B cell (primary cell): ENCODE data around the gene SEMA3B. TPM values are rescaled to one million over a fixed set of nuclear protein-coding genes. Genes with fewer than 3 reads are reported as not detected.

Experiments used
- ATAC-seq: fragments of 200-7000 bp; cut with Tn5 transposase; one replicate; pipeline ENCODE4 v1.10.0; 2021; ENCODE audit warnings: low read depth, mild to moderate bottlenecking, moderate number of reproducible peaks, moderate library complexity
- CTCF ChIA-PET: fragments of 350-600 bp; sonication (Branson Sonifier 250); formaldehyde crosslinking; loops from one replicate; lab custom pipeline; 2021; ENCODE audit warnings: antibody characterized with exemption, inconsistent platforms; lab: Charles Lee
- POLR2A ChIA-PET: fragments of 350-600 bp; sonication (Branson Sonifier 250); formaldehyde crosslinking; loops from one replicate; lab custom pipeline; 2021; ENCODE audit warnings: antibody characterized with exemption; lab: Charles Lee
- DNase-seq: peaks from one replicate; pipeline ENCODE4 v3.0.0; 2013
- H2AFZ ChIP-seq: 2 replicates; pipeline ENCODE4 v1.6.1; 2012; ENCODE audit warnings: mild to moderate bottlenecking, low read depth, low read length; ENCODE audit not compliant: insufficient read depth, poor library complexity, severe bottlenecking
- H3K27ac ChIP-seq, 2 donors: 1 replicate in 1 of 2; 2 replicates in 1 of 2; pipeline ENCODE4 v1.5.1; 2012 to 2013; ENCODE audit warnings: low read length in 2 of 2, mild to moderate bottlenecking in 2 of 2, moderate library complexity in 1 of 2
- H3K27me3 ChIP-seq, 4 experiments: fragments of 200-600 bp in 1 of 4; sonication (generic) in 1 of 4; replicated peaks in 1 of 4; 1 replicate in 2 of 4; 2 replicates in 2 of 4; pipeline versions ENCODE4 v1.6.1 to v1.7.0; 2013 to 2016; ENCODE audit warnings: low read length in 3 of 4, mild to moderate bottlenecking in 2 of 4, mixed read lengths in 1 of 4, moderate library complexity in 1 of 4; ENCODE audit not compliant: insufficient read depth in 4 of 4, control insufficient read depth in 3 of 4; ENCODE audit errors: control extremely low read depth in 1 of 4
- H3K36me3 ChIP-seq, 2 experiments: replicated peaks in 1 of 2; 1 replicate in 1 of 2; 2 replicates in 1 of 2; pipeline versions ENCODE4 v1.6.1 to v1.7.1; 2013; ENCODE audit warnings: low read length in 1 of 2; ENCODE audit not compliant: insufficient read depth in 2 of 2, control insufficient read depth in 1 of 2; ENCODE audit errors: control extremely low read depth in 1 of 2, extremely low read depth in 1 of 2
- H3K4me1 ChIP-seq, 2 donors: fragments of 200-600 bp in 1 of 2; sonication (generic) in 1 of 2; 1 replicate in 1 of 2; 2 replicates in 1 of 2; pipeline versions ENCODE4 v1.5.1 to v1.6.1; 2013 to 2017; ENCODE audit warnings: low read length in 2 of 2; ENCODE audit not compliant: control insufficient read depth in 2 of 2, insufficient read depth in 2 of 2
- H3K4me2 ChIP-seq: replicated peaks from 2 replicates; pipeline ENCODE3; 2012; ENCODE audit warnings: mild to moderate bottlenecking, low read depth, low read length; ENCODE audit not compliant: poor library complexity, severe bottlenecking
- H3K4me3 ChIP-seq, 5 experiments: fragments of 200-600 bp in 1 of 5; sonication (generic) in 1 of 5; 1 replicate in 3 of 5; 2 replicates in 2 of 5; pipeline versions ENCODE4 v1.5.1 to v1.7.0; 2011 to 2016; ENCODE audit warnings: low read length in 4 of 5, mild to moderate bottlenecking in 4 of 5, low read depth in 2 of 5, control low read depth in 1 of 5, moderate library complexity in 1 of 5; ENCODE audit not compliant: insufficient read depth in 1 of 5; ENCODE audit errors: control extremely low read depth in 1 of 5, extremely low read depth in 1 of 5
- H3K79me2 ChIP-seq: fragments of 200-600 bp; sonication (generic); one replicate; pipeline ENCODE4 v1.6.0; 2016; ENCODE audit warnings: low read length; ENCODE audit not compliant: control insufficient read depth, insufficient read depth
- H3K9ac ChIP-seq: fragments of 200-600 bp; sonication (generic); 2 replicates; pipeline ENCODE4 v1.6.1; 2017; ENCODE audit warnings: mild to moderate bottlenecking, low read length, moderate library complexity
- H3K9me3 ChIP-seq, 3 donors: one replicate each; pipeline versions ENCODE4 v1.6.1 to v1.7.1; 2013; ENCODE audit warnings: low read length in 2 of 3; ENCODE audit not compliant: control insufficient read depth in 2 of 3, insufficient read depth in 1 of 3; ENCODE audit errors: control extremely low read depth in 1 of 3
- H4K20me1 ChIP-seq: 2 replicates; pipeline ENCODE4 v1.6.0; 2012; ENCODE audit warnings: mild to moderate bottlenecking, low read length; ENCODE audit not compliant: insufficient read depth, control insufficient read depth, poor library complexity, severe bottlenecking
- H3K27ac Mint-ChIP-seq: one replicate; pipeline ENCODE4 v1.8.0; 2021; ENCODE audit warnings: mixed read lengths
- H3K27me3 Mint-ChIP-seq: one replicate; pipeline ENCODE4 v1.8.0; 2021; ENCODE audit warnings: mixed read lengths
- H3K4me1 Mint-ChIP-seq: one replicate; pipeline ENCODE4 v1.8.0; 2021; ENCODE audit warnings: mixed read lengths
- H3K4me3 Mint-ChIP-seq: one replicate; pipeline ENCODE4 v1.8.0; 2021; ENCODE audit warnings: mixed read lengths
- H3K9me3 Mint-ChIP-seq: one replicate; pipeline ENCODE4 v1.8.0; 2022; ENCODE audit warnings: mixed read lengths; ENCODE audit not compliant: insufficient read depth
- CTCF ChIP-seq: fragments of 200-600 bp; IDR thresholded peaks from one replicate; pipeline ENCODE4 v1.8.0; 2022; ENCODE audit warnings: antibody characterized with exemption, mild to moderate bottlenecking
- EZH2 ChIP-seq: IDR thresholded peaks from 2 replicates; pipeline ENCODE4 v1.6.1; 2012; ENCODE audit warnings: borderline replicate concordance, low read depth, mild to moderate bottlenecking, moderate library complexity, low read length; ENCODE audit not compliant: insufficient read depth, poor library complexity, severe bottlenecking
- WGBS: methylation state at CpG from one replicate; pipeline ENCODE4 v1.1.5; 2013; ENCODE audit warnings: missing lambda C conversion rate; ENCODE audit not compliant: insufficient coverage; 5-methylcytosine and 5-hydroxymethylcytosine counted together
- intact Hi-C: fragments of 100-400 bp; cut with micrococcal nuclease; formaldehyde crosslinking; loops from one replicate; pipeline ENCODE4 v1.10.0; 2022
- polyA plus RNA-seq: library from polyadenylated mRNA; depleted of rRNA; stranded (reverse); fragments of >200 nt; gene quantifications from 2 replicates; pipeline ENCODE4 v1.2.3, GENCODE V29; 2012
- total RNA-seq, 2 donors: library from RNA; stranded (reverse); fragments of 120-200 nt in 1 of 2; gene quantifications; 1 replicate in 1 of 2; 2 replicates in 1 of 2; pipeline versions ENCODE4 v1.2.3 to v1.2.4, GENCODE V29; 2013 to 2022

The SEMA3B gene
- total and polyA plus RNA-seq, 2 donors (not counting 1 experiment from before 2014, with no cell fraction given): 0.34 to 0.52 TPM

- Mint-ChIP-seq H3K27me3 (no peaks in the 10 kb centered on the region), H3K27ac (peak overlapping the region; percentile 89), H3K9me3 (no peaks in the 10 kb centered on the region), H3K4me3 (peak overlapping the region; percentile 82), H3K4me1 (peaks cover 82% of the 10 kb centered on the region)
- Histone ChIP-seq H4K20me1 (peaks cover 96% of the 10 kb centered on the region), H3K4me3 (peak overlapping the region in 4 of 5 experiments; percentile 37 to 50 (median 40)), H2AFZ (no peak overlapping the region), H3K4me1 (peaks cover 61 to 93% of the 10 kb centered on the region in 2 donors), H3K9ac (peak overlapping the region; percentile 52), H3K27me3 (no peaks in the 10 kb centered on the region), H3K36me3 (peaks cover 0 to 56% of the 10 kb centered on the region in 2 experiments), H3K79me2 (peaks cover 100% of the 10 kb centered on the region), H3K9me3 (no peaks in the 10 kb centered on the region), H3K27ac (peak overlapping the region; percentile 76 to 86), H3K4me2 (peak overlapping the region; percentile 81)
- intact Hi-C loops: loop anchor here (1.0 to 2.0 kb wide), 6 partner anchors 8 to 52 kb away; partner anchors contain the start of gene IFRD2
- DNase-seq (no peak), ATAC-seq (peak; percentile 12)
- ChIA-PET POLR2A (interaction anchor here (0.6 to 1.8 kb wide), 8 partner anchors 11 to 90 kb away, joined by 3 to 10 read pairs (median 4); partner anchors contain the start of gene GNAI2), CTCF (interaction anchor here (0.7 to 27.3 kb wide), 21 partner anchors 12 to 125 kb away, joined by 3 to 596 read pairs (median 4); partner anchors contain the start of genes GNAI2, GNAT1 and IFRD2)
- 7% methylated on average over 10 of the region's 10 CpGs for WGBS
- TF ChIP-seq CTCF (peak; percentile 50), EZH2 (no peak)
These were observed 22.4 kb upstream of the SEMA3B start for GRCh38 chr3:50246517-50246954.

GRCh38 chr3:50248387-50248786 lies 20.6 kb upstream of the SEMA3B start:
- ChIA-PET POLR2A (no interaction called here), CTCF (interaction anchor here (0.7 to 27.3 kb wide), 6 partner anchors 10 to 73 kb away, joined by 3 to 596 read pairs (median 40); partner anchors contain the start of genes GNAI2 and GNAT1)
- no peaks in the 10 kb centered on the region for H3K27me3 ChIP-seq
- H3K4me3 ChIP-seq: no peak overlapping the region
- H4K20me1 ChIP-seq: peaks cover 98% of the 10 kb centered on the region
- H3K27ac ChIP-seq: peak overlapping the region in 1 of 2 donors; percentile 45
- peaks cover 100% of the 10 kb centered on the region for H3K79me2 ChIP-seq
- 58% methylated on average over 3 of the region's 3 CpGs for WGBS
- Mint-ChIP-seq H3K27ac (peak overlapping the region; percentile 70), H3K4me1 (peaks cover 66% of the 10 kb centered on the region), H3K27me3 (no peaks in the 10 kb centered on the region), H3K4me3 (no peak overlapping the region), H3K9me3 (no peaks in the 10 kb centered on the region)
- H3K9ac ChIP-seq: no peak overlapping the region
- TF ChIP-seq CTCF (no peak), EZH2 (no peak)
- DNase-seq: no peak
- no peaks in the 10 kb centered on the region for H3K9me3 ChIP-seq
- ATAC-seq: no peak
- peaks cover 42 to 77% of the 10 kb centered on the region in 2 donors for H3K4me1 ChIP-seq
- H3K4me2 ChIP-seq: peak overlapping the region; percentile 0
- H2AFZ ChIP-seq: no peak overlapping the region
- H3K36me3 ChIP-seq: peaks cover 0 to 71% of the 10 kb centered on the region in 2 experiments
- intact Hi-C loops: no loop called here
